ENCODE measurements around the gene CACNB1. TPM values are rescaled to one million over a fixed set of nuclear protein-coding genes. Genes with fewer than 3 reads are reported as not detected.

Gene CACNB1
- total RNA-seq, 6 donors from 2014 or later = 28.8 to 149 (median 34.0) TPM

- peaks cover 0 to 26% (median 12%) of the 10 kb centered on the region in 4 donors for H3K4me1 ChIP-seq
- 64 to 79% methylated on average over 5 to 7 of the region's 7 CpGs for WGBS, 2 donors
- no peak for DNase-seq
- H3K27me3 ChIP-seq = no peaks in the 10 kb centered on the region
- H3K4me3 ChIP-seq = no peak overlapping the region
- H3K27ac ChIP-seq = no peak overlapping the region
- no peaks in the 10 kb centered on the region for H3K9me3 ChIP-seq
- no peaks in the 10 kb centered on the region for H3K36me3 ChIP-seq
- no peak for ATAC-seq (ENCODE audit: low FRiP score in 2 of 2)
- TF ChIP-seq POLR2A (IDR thresholded peaks at IDR 0.05) = no peak
- TF ChIP-seq, protein P1, sequence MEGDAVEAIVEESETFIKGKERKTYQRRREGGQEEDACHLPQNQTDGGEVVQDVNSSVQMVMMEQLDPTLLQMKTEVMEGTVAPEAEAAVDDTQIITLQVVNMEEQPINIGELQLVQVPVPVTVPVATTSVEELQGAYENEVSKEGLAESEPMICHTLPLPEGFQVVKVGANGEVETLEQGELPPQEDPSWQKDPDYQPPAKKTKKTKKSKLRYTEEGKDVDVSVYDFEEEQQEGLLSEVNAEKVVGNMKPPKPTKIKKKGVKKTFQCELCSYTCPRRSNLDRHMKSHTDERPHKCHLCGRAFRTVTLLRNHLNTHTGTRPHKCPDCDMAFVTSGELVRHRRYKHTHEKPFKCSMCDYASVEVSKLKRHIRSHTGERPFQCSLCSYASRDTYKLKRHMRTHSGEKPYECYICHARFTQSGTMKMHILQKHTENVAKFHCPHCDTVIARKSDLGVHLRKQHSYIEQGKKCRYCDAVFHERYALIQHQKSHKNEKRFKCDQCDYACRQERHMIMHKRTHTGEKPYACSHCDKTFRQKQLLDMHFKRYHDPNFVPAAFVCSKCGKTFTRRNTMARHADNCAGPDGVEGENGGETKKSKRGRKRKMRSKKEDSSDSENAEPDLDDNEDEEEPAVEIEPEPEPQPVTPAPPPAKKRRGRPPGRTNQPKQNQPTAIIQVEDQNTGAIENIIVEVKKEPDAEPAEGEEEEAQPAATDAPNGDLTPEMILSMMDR (IDR thresholded peaks at IDR 0.05) = no peak
- TF ChIP-seq EP300 (IDR thresholded peaks at IDR 0.05) = no peak
Observed at GRCh38 chr17:39237586-39237985, 40.1 kb upstream of the CACNB1 start.

DNA sequence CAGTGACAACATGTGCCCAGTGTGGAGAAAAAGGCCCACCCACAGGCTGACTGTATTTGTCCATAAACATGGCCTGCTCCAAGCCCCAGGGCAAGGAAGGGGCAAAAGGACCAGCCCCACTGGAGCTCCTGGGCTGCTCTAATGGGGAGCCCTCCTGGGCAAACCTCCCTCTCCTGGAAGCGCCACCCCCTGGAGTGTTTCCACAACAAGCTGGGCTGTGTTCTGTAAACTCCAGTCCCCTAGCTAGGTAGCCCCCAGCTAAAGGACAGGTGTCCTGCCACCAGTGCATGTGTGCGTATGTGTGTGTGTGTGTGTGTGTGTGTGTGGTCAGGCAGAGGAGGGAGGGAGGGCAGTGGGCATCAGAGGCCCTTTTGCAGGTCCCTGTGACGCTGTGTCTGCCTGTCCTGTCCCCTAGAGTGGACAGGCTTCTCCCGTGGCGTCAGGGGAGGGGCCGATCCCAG, 39.5 kb upstream of the CACNB1 start:
- Histone ChIP-seq H3K36me3 (no peaks in the 10 kb centered on the region), H3K4me1 (peaks cover 0 to 32% (median 16%) of the 10 kb centered on the region in 4 donors), H3K9me3 (no peaks in the 10 kb centered on the region), H3K4me3 (no peak overlapping the region), H3K27ac (no peak overlapping the region), H3K27me3 (no peaks in the 10 kb centered on the region)
- ATAC-seq (ENCODE audit: low FRiP score in 2 of 2) = peak in 1 of 2 donors; percentile 1
- TF ChIP-seq EP300 (IDR thresholded peaks at IDR 0.05) = no peak
- no peak for TF ChIP-seq POLR2AphosphoS5 (IDR thresholded peaks at IDR 0.05)
- TF ChIP-seq POLR2A (IDR thresholded peaks at IDR 0.05) = no peak
- TF ChIP-seq, protein P1 (IDR thresholded peaks at IDR 0.05) = no peak
- no peak for DNase-seq
- 86 to 88% methylated on average over 5 to 6 of the region's 6 CpGs for WGBS, 2 donors

DNA sequence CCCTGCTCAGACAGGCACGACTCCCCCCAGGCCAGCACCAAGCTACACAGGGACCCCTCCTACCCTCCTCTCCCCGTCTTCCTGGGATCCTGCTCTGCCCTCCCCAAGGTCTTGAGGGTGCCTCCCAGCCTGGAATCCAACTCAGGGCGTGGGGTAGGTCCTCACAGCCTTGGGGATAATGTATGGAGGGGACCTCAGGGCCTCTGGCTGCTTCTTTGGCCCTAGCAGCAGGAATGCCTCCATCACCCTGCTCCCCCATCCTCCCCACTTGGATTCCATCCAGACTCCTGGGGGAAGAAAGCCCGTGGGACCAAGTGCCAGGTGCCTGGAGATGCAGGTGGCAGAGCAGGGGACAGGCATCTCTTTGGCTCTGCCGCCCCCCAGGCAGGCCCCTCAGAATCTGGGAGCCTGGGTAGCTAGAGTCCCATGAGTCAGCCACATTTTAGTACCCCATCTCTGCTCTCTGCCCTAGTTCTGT, 39.0 kb upstream of the CACNB1 start:
- no peak for DNase-seq
- Histone ChIP-seq H3K27ac (no peak overlapping the region), H3K9me3 (no peaks in the 10 kb centered on the region), H3K4me3 (no peak overlapping the region), H3K4me1 (peaks cover 5 to 37% (median 21%) of the 10 kb centered on the region in 4 donors), H3K27me3 (no peaks in the 10 kb centered on the region), H3K36me3 (no peaks in the 10 kb centered on the region)
- TF ChIP-seq POLR2AphosphoS5 (IDR thresholded peaks at IDR 0.05) (no peak), POLR2A (IDR thresholded peaks at IDR 0.05) (no peak), EP300 (IDR thresholded peaks at IDR 0.05) (no peak)
- TF ChIP-seq, protein P1 (IDR thresholded peaks at IDR 0.05) = no peak
- ATAC-seq (ENCODE audit: low FRiP score in 2 of 2) = no peak
- 67 to 72% methylated on average over 3 to 5 of the region's 5 CpGs for WGBS, 2 donors

GRCh38 chr17:39235555-39236449, 38.3 kb upstream of the CACNB1 start:
- no peaks in the 10 kb centered on the region for H3K27me3 ChIP-seq
- H3K9me3 ChIP-seq = no peaks in the 10 kb centered on the region
- peaks cover 5 to 44% (median 25%) of the 10 kb centered on the region in 4 donors for H3K4me1 ChIP-seq
- DNase-seq = no peak
- H3K27ac ChIP-seq = no peak overlapping the region
- peak; percentile 53 to 61 for ATAC-seq (ENCODE audit: low FRiP score in 2 of 2)
- H3K36me3 ChIP-seq = no peaks in the 10 kb centered on the region
- 27 to 40% methylated on average over 16 to 18 of the region's 18 CpGs for WGBS, 2 donors
- H3K4me3 ChIP-seq = no peak overlapping the region
- TF ChIP-seq EP300 (IDR thresholded peaks at IDR 0.05) = no peak
- TF ChIP-seq, protein P1 (IDR thresholded peaks at IDR 0.05) = peak; percentile 22 to 74 (median 34)
